T47D (cell line): Measurements from ENCODE around the gene CFHR5.
"Not testable (repeated sequence)": the region's sequence is repeated elsewhere in the genome, so short reads cannot be mapped to it uniquely, and the experiment has no call there.

ENCODE experiments used
- DNase-seq, 2 experiments: peaks; one replicate each; pipeline versions ENCODE4 v3.0.0 to v3.0.0-alpha.2; 2011 to 2012; ENCODE audit warnings: low read depth in 1 of 2, low spot score in 1 of 2
- JUND ChIP-seq: IDR thresholded peaks from 2 replicates; pipeline ENCODE4 v1.6.1; 2012; ENCODE audit warnings: low read depth
- in situ Hi-C: cut with HindIII; loops from 2 replicates; pipeline ENCODE4 v1.10.0; 2016; ENCODE audit warnings: low sequenced_read_pairs, low pct_unique_long_range_greater_than_20kb

CFHR5 gene

DNA sequence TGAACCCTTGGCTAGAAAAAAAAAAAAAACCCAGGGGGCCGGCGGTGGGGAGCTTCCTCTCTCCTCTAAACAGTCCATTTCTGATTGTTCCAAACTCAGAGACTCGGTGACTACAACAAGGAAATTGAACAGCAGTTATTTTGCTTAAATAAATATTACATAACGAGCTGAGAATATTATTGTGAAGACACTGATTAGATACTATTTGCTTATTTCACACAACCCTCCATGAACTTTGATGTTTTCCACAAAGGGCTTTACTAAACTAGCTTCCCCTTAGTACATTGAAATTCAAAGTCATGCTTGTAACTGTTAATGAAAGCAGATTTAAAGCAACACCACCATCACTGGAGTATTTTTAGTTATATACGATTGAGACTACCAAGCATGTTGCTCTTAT is at the start of gene CFHR5:
CFHR5 (plus strand) TSS at position 279 of the 400 bp plus-strand sequence; CDS start at position 388, 109 bp downstream.
- no peak for DNase-seq

DNA sequence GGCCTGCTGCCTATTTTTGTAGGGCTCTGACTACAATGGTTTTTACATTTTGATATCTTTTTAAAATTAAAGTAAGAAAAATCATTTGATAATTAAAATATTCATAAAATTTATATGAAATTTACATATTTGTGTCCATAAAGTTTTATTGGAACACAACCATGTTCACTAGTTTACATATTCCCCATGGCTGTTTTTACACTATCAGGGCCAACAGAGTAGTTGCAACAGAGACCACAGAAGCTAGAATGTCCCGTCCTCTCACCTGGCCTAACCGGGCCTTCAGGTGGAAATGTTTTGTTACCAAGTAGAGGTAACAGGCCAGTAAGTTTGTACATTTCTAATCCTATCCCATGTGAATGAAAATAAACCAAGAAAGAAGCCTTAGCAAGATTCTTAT is 44.5 kb upstream of the CFHR5 start:
- DNase-seq, in situ Hi-C loops: not testable (repeated sequence)

More for the DNA sequence above, at the start of gene CFHR5:
- no peak for TF ChIP-seq JUND
- in situ Hi-C loops, result no loop called here

DNA sequence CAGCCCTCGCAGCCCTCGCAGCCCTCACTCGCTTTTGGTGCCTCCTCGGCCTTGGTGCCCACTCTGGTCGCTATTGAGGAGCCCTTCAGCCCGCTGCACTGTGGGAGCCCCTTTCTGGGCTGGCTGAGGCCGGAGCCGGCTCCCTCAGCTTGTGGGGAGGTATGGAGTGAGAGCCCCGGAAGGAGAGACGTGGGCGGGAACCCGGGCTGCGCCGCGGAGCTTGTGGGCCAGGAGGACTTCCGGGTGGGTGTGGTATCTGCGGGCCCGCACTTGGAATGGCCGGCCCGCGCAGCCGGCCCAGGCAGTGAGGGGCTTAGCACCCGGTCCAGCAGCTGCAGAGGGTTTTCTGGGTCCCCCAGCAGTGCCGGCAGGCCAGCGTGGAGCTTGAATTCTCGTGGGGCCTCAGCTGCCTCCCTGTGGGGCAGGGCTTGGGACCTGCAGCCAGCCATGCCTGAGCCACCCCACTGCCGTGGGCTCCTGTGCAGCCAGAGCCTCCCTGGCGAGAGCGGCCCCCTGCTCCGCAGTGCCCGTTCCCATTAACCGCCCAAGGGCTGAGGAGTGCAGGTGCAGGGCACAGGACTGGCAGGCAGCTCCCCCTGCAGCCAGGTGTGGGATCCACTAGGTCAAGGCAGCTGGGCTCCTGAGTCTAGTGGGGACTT is 43.7 kb upstream of the CFHR5 start:
- no peak for TF ChIP-seq JUND
- in situ Hi-C loops, result no loop called here
- no peak for DNase-seq

GRCh38 chr1:196941474-196941873 is 35.9 kb upstream of the CFHR5 start:
- DNase-seq, in situ Hi-C loops: not testable (repeated sequence)

DNA sequence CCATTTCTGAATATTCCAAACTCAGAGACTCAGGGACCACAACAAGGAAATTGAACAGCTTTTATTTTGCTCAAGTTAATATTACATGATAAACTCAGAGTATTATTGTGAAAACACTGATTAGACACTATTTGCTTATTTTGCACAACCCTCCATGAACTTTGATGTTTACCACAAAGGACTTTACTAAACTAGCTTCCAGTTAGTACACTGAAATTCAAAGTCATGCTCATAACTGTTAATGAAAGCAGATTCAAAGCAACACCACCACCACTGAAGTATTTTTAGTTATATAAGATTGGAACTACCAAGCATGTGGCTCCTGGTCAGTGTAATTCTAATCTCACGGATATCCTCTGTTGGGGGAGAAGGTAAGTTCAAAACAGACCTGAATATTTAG is 33.8 kb upstream of the CFHR5 start, which contains the start of gene CFHR2:
CFHR2 (plus strand) TSS at position 171 of the 400 bp plus-strand sequence; CDS start at position 314, 143 bp downstream.
- in situ Hi-C loops, DNase-seq: not testable (repeated sequence)

- in situ Hi-C loops, result no loop called here
- no peak for DNase-seq
- TF ChIP-seq JUND, result no peak
Measured at GRCh38 chr1:196951711-196952394, 25.5 kb upstream of the CFHR5 start.

DNA sequence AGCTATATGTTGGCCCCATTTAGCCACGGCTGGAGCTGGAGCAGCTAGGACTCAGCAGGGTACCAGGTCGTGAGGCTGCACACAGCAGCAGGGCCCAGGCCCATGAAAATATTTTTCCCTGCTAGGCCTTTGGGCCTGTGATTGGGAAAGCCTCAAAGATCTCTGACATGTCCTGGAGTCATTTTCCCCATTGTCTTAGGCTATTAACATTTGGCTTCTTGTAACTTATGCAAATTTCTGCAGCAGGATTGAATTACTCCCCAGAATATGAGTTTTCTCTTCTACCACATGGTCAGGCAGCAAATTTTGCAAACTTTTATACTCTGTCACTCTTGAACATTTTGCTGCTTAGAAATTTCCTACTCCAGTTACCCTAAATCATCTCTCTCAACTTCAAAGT is 22.6 kb upstream of the CFHR5 start:
- no peak for TF ChIP-seq JUND
- in situ Hi-C loops, result no loop called here
- no peak for DNase-seq

GRCh38 chr1:196955926-196956325 is 21.4 kb upstream of the CFHR5 start:
- no peak for DNase-seq
- no peak for TF ChIP-seq JUND
- in situ Hi-C loops, result no loop called here

- no peak for TF ChIP-seq JUND
- no peak for DNase-seq
- in situ Hi-C loops, result no loop called here
Measured at GRCh38 chr1:196960854-196961253, 16.5 kb upstream of the CFHR5 start.

DNA sequence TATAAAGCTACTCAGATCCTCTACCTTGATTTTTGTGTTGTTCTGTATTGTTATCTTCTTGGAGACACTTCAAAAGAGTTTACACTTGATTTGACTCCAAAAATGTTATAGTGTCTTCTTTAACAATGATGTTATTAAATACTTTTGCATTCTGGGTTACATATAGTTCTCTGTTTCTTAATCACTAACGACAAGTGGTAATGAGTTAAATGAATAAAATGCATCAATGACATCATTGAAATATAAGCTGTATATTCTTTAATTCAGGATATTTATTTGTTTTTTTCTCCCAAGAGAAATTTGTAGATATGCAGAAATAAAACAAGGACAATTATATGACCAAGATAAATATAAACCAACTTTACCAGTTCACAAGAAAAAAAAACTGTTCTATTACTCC is 7.2 kb upstream of the CFHR5 start:
- DNase-seq, result no peak
- in situ Hi-C loops, result no loop called here
- TF ChIP-seq JUND, result no peak

- no peak for TF ChIP-seq JUND
- no peak for DNase-seq
- in situ Hi-C loops, result no loop called here
Measured at GRCh38 chr1:196976278-196976677, 1.1 kb upstream of the CFHR5 start.

GRCh38 chr1:196980859-196981258 is 3.5 kb downstream of the CFHR5 start:
- no peak for TF ChIP-seq JUND
- no peak for DNase-seq
- in situ Hi-C loops, result no loop called here

DNA sequence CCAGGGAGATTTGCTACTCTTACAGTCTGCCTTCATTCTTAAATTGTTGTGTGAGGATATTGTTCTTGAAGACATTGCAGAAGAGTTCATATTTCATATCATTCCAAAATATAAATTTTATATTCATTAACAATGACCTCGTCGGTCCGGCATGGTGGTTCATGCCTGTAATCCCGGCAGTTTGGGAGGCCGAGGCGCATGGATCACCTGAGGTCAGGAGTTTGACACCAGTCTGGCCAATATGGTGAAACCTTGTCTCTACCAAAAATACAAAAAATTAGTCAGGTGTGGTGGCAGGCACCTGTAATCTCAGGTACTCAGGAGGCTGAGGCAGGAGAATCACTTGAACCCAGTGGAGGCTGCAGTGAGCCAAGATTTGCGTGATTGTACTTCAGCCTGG is 4.9 kb downstream of the CFHR5 start:
- DNase-seq, in situ Hi-C loops: not testable (repeated sequence)

- in situ Hi-C loops, result not testable (repeated sequence)
- DNase-seq, result peak; percentile 19 to 88
Measured at GRCh38 chr1:196991919-196992651, 14.7 kb downstream of the CFHR5 start.
